Thoracic aorta (tissue), 2 donors: ENCODE data around the gene ARHGAP24. TPM values are rescaled to one million over a fixed set of nuclear protein-coding genes. Genes with fewer than 3 reads are reported as not detected.

Experiments
- ATAC-seq: fragments of 150-250 bp; one replicate; pipeline ENCODE4 v1.8.0; 2017; ENCODE audit warnings: low read depth; ENCODE audit not compliant: insufficient number of reproducible peaks, low FRiP score
- DNase-seq: peaks from one replicate; pipeline ENCODE4 v3.0.0-alpha.2; 2020; ENCODE audit warnings: low spot score
- H3K27ac ChIP-seq, 2 donors: fragments of 200-600 bp; sonication (generic); 1 replicate in 1 of 2; 2 replicates in 1 of 2; pipeline ENCODE4 v1.5.1; 2016; ENCODE audit warnings: mild to moderate bottlenecking in 2 of 2, moderate library complexity in 2 of 2
- H3K27me3 ChIP-seq: fragments of 200-600 bp; sonication (generic); replicated peaks from 2 replicates; pipeline ENCODE4 v1.6.0; 2016; ENCODE audit warnings: mild to moderate bottlenecking; ENCODE audit not compliant: insufficient read depth
- H3K36me3 ChIP-seq: fragments of 200-600 bp; sonication (generic); one replicate; pipeline ENCODE4 v1.5.1; 2016
- H3K4me1 ChIP-seq, 2 donors: fragments of 200-600 bp; sonication (generic); 1 replicate in 1 of 2; 2 replicates in 1 of 2; pipeline versions ENCODE4 v1.5.1 to v1.6.0; 2016; ENCODE audit warnings: low read depth in 2 of 2, mild to moderate bottlenecking in 1 of 2; ENCODE audit not compliant: control insufficient read depth in 1 of 2
- H3K4me3 ChIP-seq: fragments of 200-600 bp; sonication (generic); 2 replicates; pipeline ENCODE4 v1.5.1; 2016; ENCODE audit warnings: mild to moderate bottlenecking
- H3K9me3 ChIP-seq: fragments of 200-600 bp; sonication (generic); 2 replicates; pipeline ENCODE4 v1.5.1; 2016
- total RNA-seq, 2 donors: library from RNA; depleted of rRNA; stranded (reverse); fragments of >200 nt; gene quantifications; one replicate each; pipeline versions ENCODE4 v1.1.0 to v1.2.3, GENCODE V29; 2016
- TF ChIP-seq, protein P1 (sequence below): fragments of 200-600 bp; sonication (generic); IDR thresholded peaks from one replicate; pipeline ENCODE4 v1.5.1; 2019; ENCODE audit warnings: antibody characterized with exemption

ARHGAP24 gene
- total RNA-seq, 2 donors from 2014 or later: 30.1 to 43.6 TPM

- TF ChIP-seq, protein P1, sequence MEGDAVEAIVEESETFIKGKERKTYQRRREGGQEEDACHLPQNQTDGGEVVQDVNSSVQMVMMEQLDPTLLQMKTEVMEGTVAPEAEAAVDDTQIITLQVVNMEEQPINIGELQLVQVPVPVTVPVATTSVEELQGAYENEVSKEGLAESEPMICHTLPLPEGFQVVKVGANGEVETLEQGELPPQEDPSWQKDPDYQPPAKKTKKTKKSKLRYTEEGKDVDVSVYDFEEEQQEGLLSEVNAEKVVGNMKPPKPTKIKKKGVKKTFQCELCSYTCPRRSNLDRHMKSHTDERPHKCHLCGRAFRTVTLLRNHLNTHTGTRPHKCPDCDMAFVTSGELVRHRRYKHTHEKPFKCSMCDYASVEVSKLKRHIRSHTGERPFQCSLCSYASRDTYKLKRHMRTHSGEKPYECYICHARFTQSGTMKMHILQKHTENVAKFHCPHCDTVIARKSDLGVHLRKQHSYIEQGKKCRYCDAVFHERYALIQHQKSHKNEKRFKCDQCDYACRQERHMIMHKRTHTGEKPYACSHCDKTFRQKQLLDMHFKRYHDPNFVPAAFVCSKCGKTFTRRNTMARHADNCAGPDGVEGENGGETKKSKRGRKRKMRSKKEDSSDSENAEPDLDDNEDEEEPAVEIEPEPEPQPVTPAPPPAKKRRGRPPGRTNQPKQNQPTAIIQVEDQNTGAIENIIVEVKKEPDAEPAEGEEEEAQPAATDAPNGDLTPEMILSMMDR: no peak
- no peak for ATAC-seq
- Histone ChIP-seq H3K4me1 (peaks cover 4 to 9% of the 10 kb centered on the region in 2 donors), H3K27me3 (no peaks in the 10 kb centered on the region), H3K4me3 (no peak overlapping the region), H3K36me3 (no peaks in the 10 kb centered on the region), H3K27ac (no peak overlapping the region), H3K9me3 (no peaks in the 10 kb centered on the region)
- DNase-seq: no peak
These were observed 477.6 kb downstream of the ARHGAP24 start for GRCh38 chr4:85952528-85952927.

GRCh38 chr4:85952972-85953650 is 478.2 kb downstream of the ARHGAP24 start:
- H3K36me3 ChIP-seq: no peaks in the 10 kb centered on the region
- ATAC-seq: no peak
- no peak for DNase-seq
- H3K4me3 ChIP-seq: no peak overlapping the region
- TF ChIP-seq, protein P1: no peak
- H3K27ac ChIP-seq: no peak overlapping the region
- no peaks in the 10 kb centered on the region for H3K27me3 ChIP-seq
- no peaks in the 10 kb centered on the region for H3K9me3 ChIP-seq
- peaks cover 4 to 9% of the 10 kb centered on the region in 2 donors for H3K4me1 ChIP-seq

GRCh38 chr4:85953651-85954018 is 478.7 kb downstream of the ARHGAP24 start:
- no peak overlapping the region for H3K4me3 ChIP-seq
- ATAC-seq (no peak), DNase-seq (no peak)
- peaks cover 4 to 9% of the 10 kb centered on the region in 2 donors for H3K4me1 ChIP-seq
- no peaks in the 10 kb centered on the region for H3K9me3 ChIP-seq
- TF ChIP-seq, protein P1: no peak
- H3K36me3 ChIP-seq: no peaks in the 10 kb centered on the region
- H3K27ac ChIP-seq: no peak overlapping the region
- no peaks in the 10 kb centered on the region for H3K27me3 ChIP-seq

- TF ChIP-seq, protein P1: no peak
- H3K36me3 ChIP-seq: no peaks in the 10 kb centered on the region
- ATAC-seq: no peak
These were observed 480.8 kb downstream of the ARHGAP24 start for GRCh38 chr4:85955620-85956292.

DNA sequence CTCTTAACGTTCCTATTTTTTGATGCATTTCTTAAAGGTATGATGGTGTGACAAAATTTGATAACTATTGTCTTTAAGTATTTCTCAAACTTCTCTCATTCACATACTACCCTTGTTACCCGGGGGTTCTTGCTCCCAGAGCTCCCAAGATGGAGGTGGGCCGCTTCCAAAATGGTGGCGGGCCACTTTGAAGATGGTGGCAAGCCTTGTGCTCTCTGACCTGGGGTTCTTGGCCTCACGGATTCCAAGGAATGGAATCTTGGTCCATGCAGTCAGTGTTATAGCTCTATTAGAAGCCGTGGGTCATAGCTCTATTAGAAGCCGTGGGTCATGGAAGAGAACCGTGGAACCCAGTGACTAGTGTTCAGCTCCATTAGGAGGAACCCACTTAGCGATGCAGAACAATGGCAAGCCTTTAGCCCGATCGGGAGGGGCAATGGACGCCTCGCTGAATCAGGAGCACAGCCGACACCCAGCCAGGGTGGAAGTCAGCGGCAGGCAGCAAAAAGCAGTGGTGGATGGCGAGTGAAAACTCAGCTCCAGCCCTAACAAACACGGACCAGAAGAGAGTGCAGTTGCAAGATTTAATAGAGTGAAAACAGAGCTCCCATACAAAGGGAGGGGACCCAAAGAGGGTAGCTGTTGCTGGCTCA is 481.5 kb downstream of the ARHGAP24 start:
- Histone ChIP-seq H3K36me3 (no peaks in the 10 kb centered on the region), H3K27me3 (no peaks in the 10 kb centered on the region), H3K27ac (no peak overlapping the region), H3K4me1 (peaks cover 4 to 9% of the 10 kb centered on the region in 2 donors), H3K9me3 (no peaks in the 10 kb centered on the region), H3K4me3 (no peak overlapping the region)
- ATAC-seq: no peak
- TF ChIP-seq, protein P1: no peak
- DNase-seq: no peak

More at GRCh38 chr4:85955620-85956292, 480.8 kb downstream of the ARHGAP24 start:
- peaks cover 4 to 9% of the 10 kb centered on the region in 2 donors for H3K4me1 ChIP-seq
- no peaks in the 10 kb centered on the region for H3K9me3 ChIP-seq
- no peak overlapping the region for H3K27ac ChIP-seq
- DNase-seq: no peak
- H3K27me3 ChIP-seq: no peaks in the 10 kb centered on the region
- no peak overlapping the region for H3K4me3 ChIP-seq
